Smooth muscle cell of the coronary artery (primary cell): ENCODE data around the gene MYO1D. TPM values are rescaled to one million over a fixed set of nuclear protein-coding genes. Genes with fewer than 3 reads are reported as not detected.

Experiments used
- total RNA-seq: library from RNA; depleted of rRNA; stranded (reverse); fragments of >200 nt; gene quantifications from 2 replicates; pipeline ENCODE4 v1.2.3, GENCODE V29; 2014; ENCODE audit warnings: low replicate concordance

MYO1D gene
- 37.0 and 81.2 TPM in 2 replicates for total RNA-seq

GRCh38 chr17:32876417-32877163 lies at the start of gene MYO1D:
TSS of gene MYO1D (minus strand) at chr17:32877124. CDS start at chr17:32876872, 252 bp downstream.

GRCh38 chr17:32486701-32487472 lies 390.0 kb downstream of the MYO1D start, which contains the start of gene CDK5R1:
TSS of gene CDK5R1 (plus strand) at chr17:32486993. CDS start at chr17:32487621, 628 bp downstream.

GRCh38 chr17:32444301-32445073 lies 432.4 kb downstream of the MYO1D start, which contains the start of gene PSMD11:
TSS of gene PSMD11 (plus strand) at chr17:32444510. CDS start at chr17:32444524, 14 bp downstream.

Other genes with a start within 250 kb of the MYO1D start
- 142 and 224 TPM in 2 replicates for gene TMEM98, start 51.0 kb upstream of the MYO1D start, total RNA-seq
- gene SPACA3, start 114.7 kb upstream of the MYO1D start, total RNA-seq = not detected in 2 replicates